HG03565 (cell line): ENCODE data around the gene MED22.
"Not testable (repeated sequence)": the region's sequence is repeated elsewhere in the genome, so short reads cannot be mapped to it uniquely, and the experiment has no call there.

Experiments used
- ATAC-seq: cut with Tn5 transposase; IDR thresholded peaks from one replicate; pipeline ENCODE4 v1.9.1; 2021; ENCODE audit warnings: mild to moderate bottlenecking, moderate library complexity; ENCODE audit not compliant: unreplicated experiment

Gene MED22

GRCh38 chr9:133307301-133307700, 40.6 kb downstream of the MED22 start:
- ATAC-seq: no peak

- ATAC-seq: no peak
These were observed 41.4 kb downstream of the MED22 start for GRCh38 chr9:133306242-133307204.

GRCh38 chr9:133305731-133306130, 42.2 kb downstream of the MED22 start:
- no peak for ATAC-seq

- no peak for ATAC-seq
These were observed 43.2 kb downstream of the MED22 start for GRCh38 chr9:133304477-133305377.

- no peak for ATAC-seq
These were observed 43.8 kb downstream of the MED22 start for GRCh38 chr9:133304158-133304470.

- ATAC-seq: no peak
These were observed 44.4 kb downstream of the MED22 start for GRCh38 chr9:133303266-133304157.

GRCh38 chr9:133301253-133302230, 46.4 kb downstream of the MED22 start:
- no peak for ATAC-seq

- ATAC-seq: not testable (repeated sequence)
These were observed 47.9 kb downstream of the MED22 start for GRCh38 chr9:133299996-133300395.

GRCh38 chr9:133294257-133294656, 53.7 kb downstream of the MED22 start:
- ATAC-seq: no peak

- ATAC-seq: no peak
These were observed 57.1 kb downstream of the MED22 start for GRCh38 chr9:133290751-133291302.
